Left forelimb (tissue), 1 donor: ENCODE measurements around the gene SLC12A9.
A peak's percentile ranks its signal among the peaks of the same experiment; 100 is the strongest.

ENCODE experiments used
- DNase-seq: peaks from one replicate; pipeline ENCODE4 v3.0.0-alpha.2; 2018; ENCODE audit warnings: low spot score

Gene SLC12A9

GRCh38 chr7:100884736-100885439 lies 32.4 kb downstream of the SLC12A9 start:
- DNase-seq, result no peak

GRCh38 chr7:100885440-100886141 lies 33.1 kb downstream of the SLC12A9 start:
- DNase-seq, result no peak

GRCh38 chr7:100886142-100886935 lies 33.8 kb downstream of the SLC12A9 start:
- DNase-seq, result no peak

GRCh38 chr7:100886936-100887515 lies 34.5 kb downstream of the SLC12A9 start:
- no peak for DNase-seq

DNA sequence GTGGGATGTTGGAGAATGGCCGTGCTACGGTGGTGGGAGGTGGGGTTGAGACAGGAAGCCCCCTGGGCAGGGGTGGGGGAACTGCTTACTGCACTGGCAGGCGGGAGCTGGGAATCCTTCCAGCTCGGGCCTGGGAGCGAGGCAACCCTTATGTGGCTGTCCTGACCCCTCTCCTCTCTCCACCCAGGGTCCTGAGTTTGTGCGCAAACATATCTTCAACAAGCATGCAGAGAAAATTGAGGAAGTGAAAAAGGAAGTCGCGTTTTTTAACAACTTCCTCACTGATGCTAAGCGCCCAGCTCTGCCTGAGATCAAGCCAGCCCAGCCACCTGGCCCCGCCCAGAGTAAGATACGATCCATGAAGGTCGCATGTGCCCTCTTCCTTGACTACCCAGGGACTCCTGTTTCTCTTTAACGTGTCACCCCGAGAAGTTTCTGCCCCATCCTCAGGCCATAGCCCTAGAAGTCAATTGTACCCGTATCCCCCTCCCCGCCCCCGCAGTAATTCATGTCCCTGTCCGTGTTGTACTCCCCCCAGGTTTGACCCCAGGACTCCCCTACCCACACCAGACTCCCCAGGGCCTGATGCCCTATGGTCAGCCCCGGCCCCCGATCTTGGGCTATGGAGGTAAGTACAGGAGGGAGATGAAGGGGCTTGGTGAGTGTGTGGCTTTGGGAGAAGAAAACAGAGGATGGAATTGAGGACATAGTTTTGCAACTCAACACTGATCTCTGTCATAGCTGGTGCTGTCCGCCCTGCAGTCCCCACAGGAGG lies 35.2 kb downstream of the SLC12A9 start:
- DNase-seq, result no peak

DNA sequence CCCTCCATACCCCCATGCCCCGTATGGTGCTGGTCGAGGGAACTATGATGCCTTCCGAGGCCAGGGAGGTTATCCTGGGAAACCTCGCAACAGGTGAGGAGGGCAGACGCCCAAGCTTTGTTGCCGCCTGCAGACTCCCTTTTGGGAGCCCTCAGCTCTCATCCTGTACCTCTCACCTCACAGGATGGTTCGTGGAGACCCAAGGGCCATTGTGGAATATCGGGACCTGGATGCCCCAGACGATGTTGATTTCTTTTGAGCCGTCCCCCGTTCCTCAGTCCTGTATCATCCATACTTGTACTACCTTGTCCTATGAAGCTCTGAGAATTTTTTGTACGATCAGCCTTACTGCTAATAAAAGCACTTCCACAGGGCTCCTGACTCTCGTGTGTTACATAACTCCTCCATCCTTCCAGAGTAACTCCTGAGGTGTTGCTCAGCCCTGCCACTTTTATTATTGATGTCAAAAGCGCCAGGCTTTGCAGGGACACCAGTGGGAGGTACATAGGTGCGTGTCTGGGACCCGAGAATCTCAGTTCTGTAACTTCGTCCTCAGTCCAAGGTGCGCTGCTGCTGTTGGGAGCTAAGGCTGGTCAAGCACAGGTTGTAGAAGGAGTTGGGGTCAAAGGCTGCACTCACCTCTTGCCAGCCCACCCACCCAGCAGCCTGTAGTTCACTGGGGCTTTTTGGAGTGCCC lies 35.9 kb downstream of the SLC12A9 start:
- DNase-seq, result no peak

DNA sequence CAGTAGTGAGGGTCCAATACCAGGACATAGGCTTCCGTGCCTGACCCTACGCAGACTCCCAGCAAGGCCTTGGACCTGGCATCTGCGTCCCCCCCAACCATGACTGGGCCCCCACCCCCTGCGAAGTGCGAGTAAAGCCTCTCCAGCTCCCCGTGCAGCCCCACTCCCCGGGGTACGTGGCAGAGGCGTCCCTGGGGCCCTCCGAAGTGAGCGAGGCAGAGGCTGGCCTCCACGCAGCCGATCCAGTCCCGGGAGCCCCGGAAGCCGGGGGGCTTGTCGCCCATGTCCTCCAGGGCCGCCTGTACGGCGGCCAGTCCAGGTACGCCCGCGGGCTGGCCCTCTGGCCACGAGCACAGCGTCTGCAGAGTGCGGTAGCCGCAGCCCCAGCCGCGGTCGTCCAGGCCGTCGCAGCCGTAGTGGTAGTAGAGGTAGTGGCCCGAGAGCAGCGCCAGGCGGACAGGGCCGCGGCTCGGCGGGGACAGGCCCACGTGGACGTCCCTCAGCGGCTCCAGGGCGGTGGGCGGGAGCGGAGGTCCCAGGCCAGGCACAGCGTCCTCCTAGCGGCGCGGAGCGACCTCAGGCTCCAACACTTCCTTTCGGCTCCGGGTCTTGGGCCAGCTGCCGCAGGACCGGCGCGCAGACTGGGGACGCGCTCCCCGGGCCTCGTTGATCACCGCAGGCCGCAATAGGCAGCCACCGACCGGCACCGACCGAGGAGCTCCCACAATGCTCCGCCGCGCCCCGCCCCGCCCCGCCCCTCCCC lies 36.7 kb downstream of the SLC12A9 start, which contains the start of gene UFSP1:
TSS of gene UFSP1 (minus strand) at position 728 of the 763 bp plus-strand sequence. CDS start at position 284, 444 bp downstream.
- DNase-seq, result peak; percentile 82

- DNase-seq, result no peak
Measured at GRCh38 chr7:100890653-100891567, 38.4 kb downstream of the SLC12A9 start.

- no peak for DNase-seq
Measured at GRCh38 chr7:100891568-100892247, 39.2 kb downstream of the SLC12A9 start.

- no peak for DNase-seq
Measured at GRCh38 chr7:100892364-100893317, 40.1 kb downstream of the SLC12A9 start.

DNA sequence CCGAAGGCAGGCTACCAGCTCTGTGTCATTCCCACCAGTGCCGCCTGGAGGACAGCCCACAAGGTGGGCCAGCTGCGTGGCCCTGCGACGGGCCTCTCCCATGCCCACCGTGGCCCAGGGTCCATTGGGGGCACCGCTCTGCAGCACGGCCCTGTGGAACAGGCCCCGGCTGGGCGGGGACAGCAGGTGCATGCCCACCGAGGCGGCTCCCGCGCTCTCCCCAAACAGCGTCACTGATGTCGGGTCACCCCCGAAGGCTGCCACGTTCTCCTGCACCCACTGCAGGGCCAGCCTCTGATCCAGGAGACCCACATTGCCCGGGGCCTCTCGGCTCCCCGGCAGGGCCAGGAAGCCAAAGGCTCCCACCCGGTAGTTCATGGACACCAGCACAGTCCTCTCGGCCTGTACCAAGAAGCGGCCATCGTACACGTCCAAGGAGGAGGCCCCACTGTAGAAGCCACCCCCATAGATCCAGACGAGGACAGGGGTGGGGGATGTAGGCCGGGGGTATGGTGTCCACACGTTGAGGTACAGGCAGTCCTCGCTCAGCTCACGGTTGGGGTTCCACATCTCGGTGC lies 40.9 kb downstream of the SLC12A9 start:
- DNase-seq, result no peak

DNA sequence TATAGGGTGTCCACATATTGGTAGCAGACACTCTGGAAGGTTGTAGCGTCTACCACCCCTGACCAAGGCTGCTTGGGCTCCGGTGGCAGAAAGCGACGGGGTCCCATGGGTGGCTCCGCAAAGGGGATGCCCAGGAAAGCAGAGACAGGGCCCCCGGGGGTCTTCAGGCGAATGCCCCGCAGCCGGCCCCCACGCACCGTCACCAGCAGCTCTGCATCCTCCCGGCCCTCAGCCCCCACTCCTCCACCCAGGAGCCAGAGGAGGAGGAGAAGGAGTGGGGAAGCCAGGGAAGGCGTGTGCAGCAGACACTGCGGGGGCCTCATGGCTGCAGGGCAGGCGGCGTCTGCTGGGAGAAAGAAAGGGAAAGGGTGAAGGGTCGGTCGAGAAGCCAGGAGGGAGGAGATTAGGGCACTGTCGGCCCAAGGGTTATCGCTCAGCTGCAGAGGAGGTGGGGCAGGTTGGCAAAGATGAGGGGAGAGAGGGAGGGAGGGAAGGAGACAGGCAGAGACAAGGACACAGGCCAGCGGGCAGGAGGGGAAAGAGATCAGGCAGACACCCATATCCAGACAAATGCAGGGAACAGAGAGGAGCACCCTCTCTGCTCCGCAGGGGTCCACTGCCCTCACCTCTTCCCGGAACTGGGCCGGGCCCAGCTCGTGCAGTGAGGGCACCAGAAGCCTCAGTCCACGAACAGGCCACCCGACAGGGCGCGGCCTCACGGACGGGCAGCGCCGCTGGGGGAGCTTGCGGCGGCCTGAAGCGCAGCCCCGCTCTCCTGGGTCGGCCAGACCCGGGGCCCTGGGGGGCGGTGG lies 41.6 kb downstream of the SLC12A9 start:
- DNase-seq, result no peak

- DNase-seq, result peak; percentile 85
Measured at GRCh38 chr7:100894860-100895700, 42.6 kb downstream of the SLC12A9 start.

GRCh38 chr7:100895701-100895955 lies 43.1 kb downstream of the SLC12A9 start, which contains the start of gene ACHE:
TSS of gene ACHE (minus strand) at chr7:100895888. CDS start at chr7:100894232, 1,656 bp downstream.
- no peak for DNase-seq
